Stimulated activated naive CD8-positive, alpha-beta T cell treated with anti-CD3 and anti-CD28 coated beads, Interleukin-15, Interleukin-2, amounts not matched to agents 100 ng/mL and 50 ng/mL, for 24 hours (primary cell): ENCODE results near the gene LRRC41.
A peak's percentile ranks its signal among the peaks of the same experiment; 100 is the strongest.
"Not testable (repeated sequence)": the region's sequence is repeated elsewhere in the genome, so short reads cannot be mapped to it uniquely, and the experiment has no call there.

Experiments
- H3K27ac Mint-ChIP-seq: one replicate; pipeline ENCODE4 v1.8.0; 2021; ENCODE audit warnings: mild to moderate bottlenecking, mixed read lengths
- H3K27me3 Mint-ChIP-seq: one replicate; pipeline ENCODE4 v1.8.0; 2021; ENCODE audit warnings: mixed read lengths
- H3K36me3 Mint-ChIP-seq: one replicate; pipeline ENCODE4 v1.8.0; 2021; ENCODE audit warnings: low read depth, mixed read lengths
- H3K4me1 Mint-ChIP-seq: one replicate; pipeline ENCODE4 v1.8.0; 2021; ENCODE audit warnings: low read depth, mixed read lengths
- H3K4me3 Mint-ChIP-seq: one replicate; pipeline ENCODE4 v1.8.0; 2021; ENCODE audit warnings: mild to moderate bottlenecking, mixed read lengths
- H3K9me3 Mint-ChIP-seq: one replicate; pipeline ENCODE4 v1.8.0; 2021; ENCODE audit warnings: mixed read lengths

LRRC41 gene

GRCh38 chr1:46246136-46246535 lies 57.3 kb downstream of the LRRC41 start:
- peaks cover 20% of the 10 kb centered on the region for H3K36me3 Mint-ChIP-seq
- peaks cover 30% of the 10 kb centered on the region for H3K4me1 Mint-ChIP-seq
- not testable (repeated sequence) for H3K9me3 Mint-ChIP-seq, H3K27me3 Mint-ChIP-seq
- peak overlapping the region; percentile 98 for H3K27ac Mint-ChIP-seq
- H3K4me3 Mint-ChIP-seq: peak overlapping the region; percentile 98

- no peaks in the 10 kb centered on the region for H3K27me3 Mint-ChIP-seq
- peaks cover 12% of the 10 kb centered on the region for H3K36me3 Mint-ChIP-seq
- H3K4me3 Mint-ChIP-seq: no peak overlapping the region
- H3K4me1 Mint-ChIP-seq: peaks cover 30% of the 10 kb centered on the region
- no peak overlapping the region for H3K27ac Mint-ChIP-seq
- no peaks in the 10 kb centered on the region for H3K9me3 Mint-ChIP-seq
Observed at GRCh38 chr1:46244656-46245371, 58.6 kb downstream of the LRRC41 start.

GRCh38 chr1:46243831-46244230 lies 59.6 kb downstream of the LRRC41 start:
- not testable (repeated sequence) for H3K36me3 Mint-ChIP-seq, H3K9me3 Mint-ChIP-seq, H3K4me3 Mint-ChIP-seq, H3K27me3 Mint-ChIP-seq, H3K27ac Mint-ChIP-seq
- peaks cover 20% of the 10 kb centered on the region for H3K4me1 Mint-ChIP-seq

- no peak overlapping the region for H3K4me3 Mint-ChIP-seq
- H3K4me1 Mint-ChIP-seq: peaks cover 14% of the 10 kb centered on the region
- no peaks in the 10 kb centered on the region for H3K27me3 Mint-ChIP-seq
- H3K27ac Mint-ChIP-seq: no peak overlapping the region
- no peaks in the 10 kb centered on the region for H3K36me3 Mint-ChIP-seq
- H3K9me3 Mint-ChIP-seq: peaks cover 6% of the 10 kb centered on the region
Observed at GRCh38 chr1:46242918-46243317, 60.5 kb downstream of the LRRC41 start.

- not testable (repeated sequence) for H3K27me3 Mint-ChIP-seq, H3K36me3 Mint-ChIP-seq, H3K27ac Mint-ChIP-seq, H3K9me3 Mint-ChIP-seq, H3K4me3 Mint-ChIP-seq
- peaks cover 10% of the 10 kb centered on the region for H3K4me1 Mint-ChIP-seq
Observed at GRCh38 chr1:46241733-46242132, 61.7 kb downstream of the LRRC41 start.

GRCh38 chr1:46238865-46239264 lies 64.6 kb downstream of the LRRC41 start:
- not testable (repeated sequence) for H3K27ac Mint-ChIP-seq, H3K4me1 Mint-ChIP-seq, H3K4me3 Mint-ChIP-seq, H3K9me3 Mint-ChIP-seq, H3K36me3 Mint-ChIP-seq, H3K27me3 Mint-ChIP-seq

- Mint-ChIP-seq H3K36me3 (no peaks in the 10 kb centered on the region), H3K4me1 (no peaks in the 10 kb centered on the region), H3K4me3 (no peak overlapping the region), H3K27me3 (no peaks in the 10 kb centered on the region), H3K27ac (no peak overlapping the region), H3K9me3 (peaks cover 6% of the 10 kb centered on the region)
Observed at GRCh38 chr1:46236882-46237281, 66.5 kb downstream of the LRRC41 start.

- H3K4me1 Mint-ChIP-seq, H3K9me3 Mint-ChIP-seq, H3K27ac Mint-ChIP-seq, H3K27me3 Mint-ChIP-seq, H3K4me3 Mint-ChIP-seq, H3K36me3 Mint-ChIP-seq: not testable (repeated sequence)
Observed at GRCh38 chr1:46231231-46231630, 72.2 kb downstream of the LRRC41 start.
